Measurements from ENCODE around the gene RPA1. TPM values are rescaled to one million over a fixed set of nuclear protein-coding genes. Genes with fewer than 3 reads are reported as not detected.

The RPA1 gene
- total and polyA plus RNA-seq, 2 of the 8 experiments (the other 6 are each of a cell fraction or from before 2014, with no cell fraction given): 79.1 to 194 TPM

- DNase-seq (ENCODE audit: low read depth in 1 of 2, low spot score in 2 of 2) (no peak), FAIRE-seq (no peak)
- no peak overlapping the region for H2BK120ac ChIP-seq (replicated peaks; ENCODE audit: low read depth, low read length)
- no peaks in the 10 kb centered on the region for H3K9me3 ChIP-seq (ENCODE audit: insufficient read depth in 2 of 2, low read depth in 1 of 2, low read length in 1 of 2)
- WGBS, 2 experiments (ENCODE audit: extremely low coverage in 1 of 2, insufficient coverage in 1 of 2, insufficient read length in 1 of 2, insufficient replicate concordance in 2 of 2, low coverage in 1 of 2, low lambda C conversion rate in 2 of 2, missing lambda C conversion rate in 1 of 2): 94% methylated on average over 9 of the region's 9 CpGs; no CpG with 5 or more reads in 1 of the 2 experiments
- no peak overlapping the region for H3K9ac ChIP-seq (replicated peaks in 1 of 4; ENCODE audit: extremely low read depth in 1 of 4, low read depth in 3 of 4, low read length in 3 of 4)
- no peak overlapping the region for H4K5ac ChIP-seq (ENCODE audit: insufficient read length, low read depth, low read length)
- H2BK12ac ChIP-seq (ENCODE audit: low read depth, low read length): no peak overlapping the region
- no peaks in the 10 kb centered on the region; the same call in 1 of the 2 replicates for H3K23me2 ChIP-seq (ENCODE audit: low read depth, low read length)
- ChIA-PET CTCF (ENCODE audit: partially characterized antibody) (no interaction called here), POLR2A (ENCODE audit: partially characterized antibody) (no interaction called here)
- no peak overlapping the region for H3K56ac ChIP-seq (replicated peaks; ENCODE audit: insufficient read length, low read depth, low read length)
- H2AK5ac ChIP-seq (ENCODE audit: low read depth, low read length): no peak overlapping the region
- no peak overlapping the region for H2BK5ac ChIP-seq (ENCODE audit: low read depth, low read length)
- H3K27me3 ChIP-seq (replicated peaks in 1 of 4; ENCODE audit: control insufficient read depth in 3 of 4, extremely low read depth in 1 of 4, insufficient read depth in 3 of 4, low read length in 3 of 4): no peaks in the 10 kb centered on the region
- no peak overlapping the region for H3K4me3 ChIP-seq (ENCODE audit: extremely low read depth in 1 of 4, insufficient read depth in 2 of 4, low read depth in 3 of 4, low read length in 4 of 4)
- no peak overlapping the region for H3K4me2 ChIP-seq (ENCODE audit: insufficient read depth in 1 of 2, low read depth in 2 of 2, low read length in 2 of 2)
- H3K4me1 ChIP-seq (replicated peaks in 1 of 4; ENCODE audit: control insufficient read depth in 3 of 4, insufficient read depth in 4 of 4, low read length in 3 of 4): no peaks in the 10 kb centered on the region
- H4K20me1 ChIP-seq (replicated peaks in 1 of 2; ENCODE audit: control insufficient read depth in 1 of 2, insufficient read depth in 2 of 2, low read length in 2 of 2): peaks cover 2 to 4% of the 10 kb centered on the region in 2 experiments
- H4K91ac ChIP-seq (replicated peaks; ENCODE audit: insufficient read length, low read length): no peak overlapping the region
- 0 out of 4 replicates have a peak, but pooled peaks cover 0 to 4% of the 10 kb centered on the region in 2 experiments for H3K79me2 ChIP-seq (ENCODE audit: control insufficient read depth in 1 of 2, insufficient read depth in 2 of 2, low read length in 2 of 2)
- H2BK15ac ChIP-seq (ENCODE audit: low read length): no peak overlapping the region
- H2BK20ac ChIP-seq (ENCODE audit: low read length): no peak overlapping the region
- H3K36me3 ChIP-seq (ENCODE audit: control insufficient read depth in 2 of 4, insufficient read depth in 4 of 4, low read length in 3 of 4): peaks cover 20 to 53% (median 33%) of the 10 kb centered on the region in 4 experiments
- H3K79me1 ChIP-seq (ENCODE audit: low read depth, low read length): 0 out of 2 replicates have a peak, but pooled peaks cover 3% of the 10 kb centered on the region
- no peak overlapping the region for H3K18ac ChIP-seq (ENCODE audit: extremely low read depth, low read length)
- no peak overlapping the region for H4K8ac ChIP-seq (ENCODE audit: extremely low read depth, insufficient read depth, low read length)
- no peak for TF ChIP-seq NRF1 (IDR thresholded peaks at IDR 0.05; ENCODE audit: low read depth, low read length)
- no peak for TF ChIP-seq RXRA (IDR thresholded peaks at IDR 0.05; ENCODE audit: insufficient read depth, low read depth, low read length)
- no peak for TF ChIP-seq KDM5A (IDR thresholded peaks at IDR 0.05; ENCODE audit: low read length)
- TF ChIP-seq HDAC6 (IDR thresholded peaks at IDR 0.05; ENCODE audit: low read depth, low read length): no peak
- no peak for TF ChIP-seq RFX5 (IDR thresholded peaks at IDR 0.05; ENCODE audit: borderline replicate concordance, low read depth, low read length)
- no peak for TF ChIP-seq GTF2F1 (IDR thresholded peaks at IDR 0.05; ENCODE audit: borderline replicate concordance, low read depth, low read length)
- no peak for TF ChIP-seq SRF (IDR thresholded peaks at IDR 0.05; ENCODE audit: low read depth, low read length)
- TF ChIP-seq POU5F1 (IDR thresholded peaks at IDR 0.05; ENCODE audit: low read depth, low read length): no peak
- TF ChIP-seq SIX5 (IDR thresholded peaks at IDR 0.05; ENCODE audit: low read depth, low read length): no peak
- no peak for TF ChIP-seq EP300 (IDR thresholded peaks at IDR 0.05; ENCODE audit: borderline replicate concordance in 1 of 2, low read depth in 2 of 2, low read length in 2 of 2)
- TF ChIP-seq HDAC2 (IDR thresholded peaks at IDR 0.05; ENCODE audit: borderline replicate concordance in 1 of 2, low read depth in 2 of 2, low read length in 2 of 2): no peak
- TF ChIP-seq FOSL1 (IDR thresholded peaks at IDR 0.05; ENCODE audit: insufficient read depth, low read depth, low read length): no peak
- no peak for TF ChIP-seq POLR2AphosphoS5 (IDR thresholded peaks at IDR 0.05; ENCODE audit: low read depth, low read length)
- H3K23ac ChIP-seq (ENCODE audit: insufficient read length): no peak overlapping the region
- no peak overlapping the region for H3K27ac ChIP-seq (ENCODE audit: low read depth, low read length)
- H3K14ac ChIP-seq (ENCODE audit: insufficient read length): no peak overlapping the region
- no peak overlapping the region for H3K4ac ChIP-seq (replicated peaks; ENCODE audit: insufficient read length, low read depth, low read length)
- H2AFZ ChIP-seq (ENCODE audit: low read length): no peak overlapping the region
Observed at GRCh38 chr17:1873418-1873817, 43.6 kb downstream of the RPA1 start.

Measured in H1 (cell line).